Karpas-422 (cell line): ENCODE results near the gene ZPR1. TPM values are rescaled to one million over a fixed set of nuclear protein-coding genes. Genes with fewer than 3 reads are reported as not detected.

ENCODE experiments used
- DNase-seq: peaks from one replicate; pipeline ENCODE4 v3.0.0-alpha.2; 2015
- H2AFZ ChIP-seq: fragments of 200-600 bp; sonication (generic); 2 replicates; pipeline ENCODE4 v1.6.1; 2014; ENCODE audit warnings: antibody characterized with exemption, low read length, mixed read lengths
- H3K27ac ChIP-seq: fragments of 200-600 bp; sonication (generic); 2 replicates; pipeline ENCODE4 v1.5.1; 2014; ENCODE audit warnings: mild to moderate bottlenecking, low read length, moderate library complexity
- H3K27me3 ChIP-seq: fragments of 200-600 bp; sonication (generic); 2 replicates; pipeline ENCODE4 v1.6.1; 2014; ENCODE audit warnings: low read length, mixed read lengths
- H3K36me3 ChIP-seq: fragments of 200-600 bp; sonication (generic); 2 replicates; pipeline ENCODE4 v1.6.1; 2014; ENCODE audit warnings: low read length, mixed read lengths; ENCODE audit not compliant: insufficient read depth
- H3K4me1 ChIP-seq: fragments of 200-600 bp; sonication (generic); 2 replicates; pipeline ENCODE4 v1.6.1; 2014; ENCODE audit warnings: mild to moderate bottlenecking, low read length, mixed read lengths
- H3K4me2 ChIP-seq: fragments of 200-600 bp; sonication (generic); 2 replicates; pipeline ENCODE4 v1.6.1; 2014; ENCODE audit warnings: low read length, low read depth, mild to moderate bottlenecking; ENCODE audit not compliant: poor library complexity, severe bottlenecking
- H3K4me3 ChIP-seq: fragments of 200-600 bp; sonication (generic); 2 replicates; pipeline ENCODE4 v1.5.1; 2014; ENCODE audit warnings: mild to moderate bottlenecking, antibody characterized with exemption, low read length, mixed read lengths
- H3K79me2 ChIP-seq: fragments of 200-600 bp; sonication (generic); 2 replicates; pipeline ENCODE4 v1.6.1; 2014; ENCODE audit warnings: mild to moderate bottlenecking, low read length, mixed read lengths
- H3K9ac ChIP-seq: fragments of 200-600 bp; sonication (generic); 2 replicates; pipeline ENCODE4 v1.6.0; 2014; ENCODE audit warnings: low read length
- H3K9me2 ChIP-seq: fragments of 200-600 bp; sonication (generic), shearing (Covaris generic); replicated peaks from 2 replicates; pipeline ENCODE4 v1.6.0; 2014; ENCODE audit warnings: mild to moderate bottlenecking, low read length, moderate library complexity; ENCODE audit not compliant: insufficient read depth
- H3K9me3 ChIP-seq: fragments of 300-700, 200-600 bp; sonication (generic); 2 replicates; pipeline ENCODE4 v1.6.1; 2014; ENCODE audit warnings: low read length, mixed read lengths
- H4K20me1 ChIP-seq: fragments of 200-600 bp; sonication (generic); 2 replicates; pipeline ENCODE4 v1.6.1; 2014; ENCODE audit warnings: mild to moderate bottlenecking, antibody characterized with exemption, low read length, low read depth; ENCODE audit not compliant: insufficient read depth
- total RNA-seq: library from RNA; depleted of rRNA; stranded (reverse); fragments of >200 nt; shearing (Covaris generic); gene quantifications from 2 replicates; pipeline ENCODE4 v1.2.3, GENCODE V29; 2014; ENCODE audit warnings: low replicate concordance

ZPR1 gene
- total RNA-seq, 1 experiment from 2014 or later: 29.8 TPM

- H3K79me2 ChIP-seq: no peaks in the 10 kb centered on the region
- H4K20me1 ChIP-seq: no peaks in the 10 kb centered on the region
- no peak overlapping the region for H3K9ac ChIP-seq
- no peak overlapping the region for H3K4me2 ChIP-seq
- H3K36me3 ChIP-seq: no peaks in the 10 kb centered on the region
- no peaks in the 10 kb centered on the region for H3K27me3 ChIP-seq
- H3K9me3 ChIP-seq: no peaks in the 10 kb centered on the region
- no peak for DNase-seq
- H3K4me1 ChIP-seq: no peaks in the 10 kb centered on the region
- H2AFZ ChIP-seq: no peak overlapping the region
- H3K27ac ChIP-seq: no peak overlapping the region
- H3K4me3 ChIP-seq: no peak overlapping the region
- no peaks in the 10 kb centered on the region for H3K9me2 ChIP-seq
Measured at GRCh38 chr11:116800610-116801009, 12.8 kb upstream of the ZPR1 start.

GRCh38 chr11:116798368-116798767, 10.5 kb upstream of the ZPR1 start:
- H3K9me2 ChIP-seq: no peaks in the 10 kb centered on the region
- H3K9ac ChIP-seq: no peak overlapping the region
- H3K27me3 ChIP-seq: no peaks in the 10 kb centered on the region
- no peaks in the 10 kb centered on the region for H3K9me3 ChIP-seq
- H3K36me3 ChIP-seq: no peaks in the 10 kb centered on the region
- no peak overlapping the region for H3K4me2 ChIP-seq
- no peak for DNase-seq
- no peaks in the 10 kb centered on the region for H4K20me1 ChIP-seq
- H3K79me2 ChIP-seq: no peaks in the 10 kb centered on the region
- no peak overlapping the region for H2AFZ ChIP-seq
- no peak overlapping the region for H3K4me3 ChIP-seq
- H3K4me1 ChIP-seq: no peaks in the 10 kb centered on the region
- H3K27ac ChIP-seq: no peak overlapping the region

GRCh38 chr11:116797816-116798215, 10.0 kb upstream of the ZPR1 start:
- no peaks in the 10 kb centered on the region for H3K27me3 ChIP-seq
- no peak overlapping the region for H2AFZ ChIP-seq

GRCh38 chr11:116796548-116796947, 8.7 kb upstream of the ZPR1 start:
- H3K9ac ChIP-seq: no peak overlapping the region
- no peaks in the 10 kb centered on the region for H3K4me1 ChIP-seq
- DNase-seq: no peak
- H3K4me3 ChIP-seq: no peak overlapping the region
- no peaks in the 10 kb centered on the region for H3K36me3 ChIP-seq
- H3K79me2 ChIP-seq: no peaks in the 10 kb centered on the region
- H4K20me1 ChIP-seq: no peaks in the 10 kb centered on the region
- no peak overlapping the region for H3K4me2 ChIP-seq
- H3K9me2 ChIP-seq: no peaks in the 10 kb centered on the region
- H2AFZ ChIP-seq: no peak overlapping the region
- no peaks in the 10 kb centered on the region for H3K27me3 ChIP-seq
- H3K27ac ChIP-seq: no peak overlapping the region
- no peaks in the 10 kb centered on the region for H3K9me3 ChIP-seq

More at GRCh38 chr11:116797816-116798215, 10.0 kb upstream of the ZPR1 start:
- H3K79me2 ChIP-seq: no peaks in the 10 kb centered on the region
- H3K9ac ChIP-seq: no peak overlapping the region
- H3K27ac ChIP-seq: no peak overlapping the region
- no peaks in the 10 kb centered on the region for H3K36me3 ChIP-seq
- no peak for DNase-seq
- no peaks in the 10 kb centered on the region for H3K9me3 ChIP-seq
- H3K4me3 ChIP-seq: no peak overlapping the region
- H3K4me2 ChIP-seq: no peak overlapping the region
- no peaks in the 10 kb centered on the region for H3K9me2 ChIP-seq
- H4K20me1 ChIP-seq: no peaks in the 10 kb centered on the region
- no peaks in the 10 kb centered on the region for H3K4me1 ChIP-seq

- Histone ChIP-seq H3K9ac (no peak overlapping the region), H3K9me3 (no peaks in the 10 kb centered on the region), H4K20me1 (no peaks in the 10 kb centered on the region), H3K36me3 (no peaks in the 10 kb centered on the region), H3K4me3 (no peak overlapping the region), H3K27ac (no peak overlapping the region), H3K27me3 (no peaks in the 10 kb centered on the region), H3K79me2 (no peaks in the 10 kb centered on the region), H3K4me1 (no peaks in the 10 kb centered on the region), H2AFZ (no peak overlapping the region), H3K9me2 (no peaks in the 10 kb centered on the region), H3K4me2 (no peak overlapping the region)
- DNase-seq: no peak
Measured at GRCh38 chr11:116794851-116795250, 7.0 kb upstream of the ZPR1 start.

GRCh38 chr11:116793772-116794097, 5.9 kb upstream of the ZPR1 start:
- no peaks in the 10 kb centered on the region for H3K9me2 ChIP-seq
- H3K27me3 ChIP-seq: no peaks in the 10 kb centered on the region
- no peaks in the 10 kb centered on the region for H3K36me3 ChIP-seq
- DNase-seq: no peak
- H2AFZ ChIP-seq: no peak overlapping the region
- no peak overlapping the region for H3K27ac ChIP-seq
- no peaks in the 10 kb centered on the region for H3K4me1 ChIP-seq
- no peak overlapping the region for H3K9ac ChIP-seq
- H4K20me1 ChIP-seq: no peaks in the 10 kb centered on the region
- H3K4me2 ChIP-seq: no peak overlapping the region
- no peak overlapping the region for H3K4me3 ChIP-seq
- H3K9me3 ChIP-seq: no peaks in the 10 kb centered on the region
- no peaks in the 10 kb centered on the region for H3K79me2 ChIP-seq

- Histone ChIP-seq H3K9me2 (no peaks in the 10 kb centered on the region), H3K79me2 (no peaks in the 10 kb centered on the region), H3K4me3 (no peak overlapping the region), H4K20me1 (no peaks in the 10 kb centered on the region), H3K4me1 (peaks cover 5% of the 10 kb centered on the region), H3K27ac (no peak overlapping the region), H3K9me3 (no peaks in the 10 kb centered on the region), H3K36me3 (no peaks in the 10 kb centered on the region), H3K27me3 (no peaks in the 10 kb centered on the region), H3K4me2 (no peak overlapping the region), H3K9ac (no peak overlapping the region), H2AFZ (no peak overlapping the region)
- DNase-seq: no peak
Measured at GRCh38 chr11:116792869-116793771, 5.3 kb upstream of the ZPR1 start.

GRCh38 chr11:116792144-116792868, 4.5 kb upstream of the ZPR1 start:
- Histone ChIP-seq H2AFZ (no peak overlapping the region), H3K9me2 (no peaks in the 10 kb centered on the region), H3K36me3 (no peaks in the 10 kb centered on the region)

More at GRCh38 chr11:116792144-116792868, 4.5 kb upstream of the ZPR1 start:
- DNase-seq: no peak
- Histone ChIP-seq H3K9me3 (no peaks in the 10 kb centered on the region), H3K9ac (no peak overlapping the region), H3K4me2 (no peak overlapping the region), H3K27ac (no peak overlapping the region), H3K4me1 (peaks cover 6% of the 10 kb centered on the region), H3K79me2 (peaks cover 5% of the 10 kb centered on the region), H4K20me1 (no peaks in the 10 kb centered on the region), H3K4me3 (no peak overlapping the region), H3K27me3 (no peaks in the 10 kb centered on the region)
